Stimulated activated CD4-positive, alpha-beta T cell treated with anti-CD3 and anti-CD28 coated beads, Interleukin-12 subunit alpha, Interleukin-12 subunit beta, amount 100 ng/mL, for 4 hours (primary cell): ENCODE results near the gene KIAA0040.
A peak's percentile ranks its signal among the peaks of the same experiment; 100 is the strongest.

ENCODE experiments used
- DNase-seq: peaks from one replicate; pipeline ENCODE4 v3.0.0-alpha.2; 2020

The KIAA0040 gene

GRCh38 chr1:175200678-175201521, 8.3 kb upstream of the KIAA0040 start:
- DNase-seq, result no peak

GRCh38 chr1:175198332-175198731, 5.8 kb upstream of the KIAA0040 start:
- DNase-seq, result no peak

DNA sequence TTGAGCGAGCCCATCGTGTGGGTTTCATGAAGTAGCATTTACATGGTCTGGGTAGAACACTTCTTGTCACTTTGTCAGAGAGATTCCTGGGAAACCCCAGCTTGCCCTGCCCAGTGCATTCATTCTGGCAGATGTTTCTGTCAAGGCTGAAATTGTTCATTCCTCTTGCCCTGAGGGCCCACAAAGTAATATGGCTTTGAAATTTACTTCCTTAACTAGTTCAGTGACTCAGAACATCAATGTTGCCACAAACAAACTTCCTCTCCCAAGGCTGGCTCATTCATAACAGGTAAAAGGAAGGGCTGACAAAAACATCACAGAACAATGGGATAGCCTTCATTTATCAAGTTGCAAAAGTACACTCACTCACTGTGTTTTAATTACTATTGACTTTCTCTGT, 5.0 kb upstream of the KIAA0040 start:
- no peak for DNase-seq

DNA sequence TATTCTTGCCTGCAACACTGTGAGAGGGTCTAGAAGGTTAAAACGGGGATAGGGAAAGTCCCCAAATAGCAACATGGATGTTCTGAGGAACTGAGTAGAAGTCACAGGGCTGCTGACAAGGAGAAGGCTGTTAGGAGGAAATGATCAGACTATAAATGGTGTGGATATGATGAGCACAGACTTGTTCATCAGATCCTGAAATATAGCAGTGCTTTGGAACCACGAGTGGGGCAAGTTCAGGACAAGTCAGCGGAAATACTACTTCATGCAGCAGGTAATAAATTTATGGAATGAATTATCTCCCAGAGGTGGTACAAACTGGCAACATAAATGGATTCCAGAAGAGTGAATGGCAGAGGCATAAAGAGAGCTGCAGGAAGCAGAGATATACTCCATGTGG, 3.2 kb upstream of the KIAA0040 start:
- no peak for DNase-seq

- DNase-seq, result no peak
Observed at GRCh38 chr1:175195281-175195680, 2.7 kb upstream of the KIAA0040 start.

DNA sequence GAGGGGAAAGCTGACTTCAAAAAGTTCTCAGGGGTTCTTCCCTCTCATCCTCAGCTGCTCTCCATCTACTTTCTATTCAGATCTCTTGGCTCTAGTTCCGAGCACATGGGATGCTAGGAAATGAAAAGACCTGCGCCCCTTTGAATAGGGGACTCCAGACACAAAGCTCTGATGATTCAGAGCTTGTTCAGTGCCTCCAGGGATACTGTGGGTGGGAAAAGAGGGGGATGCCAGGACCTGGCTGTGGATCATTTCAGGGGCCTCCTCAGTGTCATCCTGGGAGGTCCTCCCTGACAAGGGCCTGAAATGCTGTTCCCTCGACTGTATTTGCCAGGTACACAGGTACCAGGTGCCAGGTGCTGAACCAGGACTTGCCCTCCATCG, 943 bp upstream of the KIAA0040 start:
- no peak for DNase-seq

GRCh38 chr1:175192111-175192629, 406 bp downstream of the KIAA0040 start:
- DNase-seq, result peak; percentile 21

DNA sequence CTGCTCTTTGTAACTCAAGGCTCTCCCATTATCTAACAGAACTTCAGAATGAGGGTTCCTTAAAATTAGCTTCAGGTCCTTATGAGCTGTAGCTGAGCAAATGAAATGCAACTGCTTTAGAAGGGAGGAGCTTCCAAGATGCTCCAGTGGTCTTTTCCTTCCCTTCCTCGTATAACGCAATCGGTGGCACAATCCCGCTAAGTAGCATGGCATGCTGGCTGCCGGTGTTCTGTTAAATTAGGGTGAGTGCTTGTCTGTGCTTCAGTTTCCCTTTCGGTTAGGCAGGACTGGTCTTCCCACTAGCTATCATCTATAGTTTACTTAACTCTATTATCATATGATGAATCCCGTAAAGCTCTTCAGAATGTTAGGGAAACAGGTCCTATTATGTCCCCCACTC, 917 bp downstream of the KIAA0040 start:
- DNase-seq, result peak; percentile 12

GRCh38 chr1:175188936-175189335, 3.6 kb downstream of the KIAA0040 start:
- DNase-seq, result peak; percentile 40

GRCh38 chr1:175186433-175187160, 6.0 kb downstream of the KIAA0040 start:
- no peak for DNase-seq

GRCh38 chr1:175185903-175186302, 6.7 kb downstream of the KIAA0040 start:
- DNase-seq, result no peak

DNA sequence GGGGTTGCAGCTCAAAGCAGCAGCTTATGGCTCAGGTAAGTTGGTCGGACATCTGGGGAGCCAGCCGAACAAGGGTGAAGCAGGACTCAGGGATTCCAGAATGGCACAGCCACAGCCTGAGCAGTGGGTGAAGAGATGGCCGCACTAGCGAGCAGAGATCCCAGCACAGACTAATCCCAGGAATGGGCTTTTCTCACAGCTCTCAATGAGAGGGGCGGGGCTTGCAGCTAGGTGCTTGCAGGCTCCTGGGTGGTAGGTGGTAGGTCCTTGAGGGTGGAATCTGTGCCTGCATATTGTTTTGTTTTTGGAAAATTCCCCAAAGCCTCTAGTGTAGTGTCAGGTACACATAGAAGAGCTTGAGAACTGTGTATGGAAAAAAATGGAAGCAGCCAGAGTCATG, 9.0 kb downstream of the KIAA0040 start:
- DNase-seq, result no peak

- no peak for DNase-seq
Observed at GRCh38 chr1:175182201-175182746, 10.3 kb downstream of the KIAA0040 start.

GRCh38 chr1:175179837-175180590, 12.6 kb downstream of the KIAA0040 start:
- no peak for DNase-seq

DNA sequence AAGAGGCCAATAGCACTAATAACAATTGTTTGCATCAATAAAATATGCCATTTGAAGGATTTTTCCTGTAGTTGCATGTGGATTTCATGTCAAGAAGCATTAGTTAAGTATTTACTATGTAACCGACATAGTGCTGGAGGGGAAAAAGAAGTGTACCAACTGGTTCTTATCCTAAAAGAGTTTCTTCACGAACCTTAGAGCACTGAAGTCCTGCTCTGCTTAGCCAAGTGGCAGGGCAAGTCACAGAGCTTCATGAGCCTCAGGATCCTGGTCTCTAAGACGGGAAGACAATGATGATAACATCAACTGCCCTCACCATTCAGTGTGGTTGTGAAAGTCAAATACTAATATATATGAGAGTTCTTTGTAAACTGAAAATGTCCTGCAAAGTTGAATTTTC, 14.1 kb downstream of the KIAA0040 start:
- no peak for DNase-seq

- no peak for DNase-seq
Observed at GRCh38 chr1:175178056-175178455, 14.5 kb downstream of the KIAA0040 start.

GRCh38 chr1:175176246-175176645, 16.3 kb downstream of the KIAA0040 start:
- DNase-seq, result no peak

GRCh38 chr1:175174309-175175102, 18.1 kb downstream of the KIAA0040 start:
- no peak for DNase-seq

DNA sequence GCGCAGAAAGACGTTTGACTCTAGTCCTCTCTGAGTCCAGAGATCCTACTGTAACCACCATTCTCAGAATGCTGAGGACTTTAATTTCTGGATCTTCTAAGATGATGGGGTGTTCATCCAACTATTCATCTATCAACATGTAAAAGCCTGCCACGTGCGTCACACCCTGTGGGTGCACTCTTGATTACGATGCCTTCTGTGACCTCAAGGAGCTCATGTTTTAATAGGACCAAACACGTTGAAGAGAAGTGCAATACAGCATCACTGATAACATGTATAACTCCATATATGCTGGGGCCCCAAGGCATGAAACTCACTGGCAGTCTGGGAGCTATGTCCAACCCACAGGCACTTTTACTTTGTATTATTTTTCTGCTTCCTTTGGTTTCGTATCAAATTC, 19.0 kb downstream of the KIAA0040 start:
- DNase-seq, result no peak

- no peak for DNase-seq
Observed at GRCh38 chr1:175172503-175172902, 20.1 kb downstream of the KIAA0040 start.

DNA sequence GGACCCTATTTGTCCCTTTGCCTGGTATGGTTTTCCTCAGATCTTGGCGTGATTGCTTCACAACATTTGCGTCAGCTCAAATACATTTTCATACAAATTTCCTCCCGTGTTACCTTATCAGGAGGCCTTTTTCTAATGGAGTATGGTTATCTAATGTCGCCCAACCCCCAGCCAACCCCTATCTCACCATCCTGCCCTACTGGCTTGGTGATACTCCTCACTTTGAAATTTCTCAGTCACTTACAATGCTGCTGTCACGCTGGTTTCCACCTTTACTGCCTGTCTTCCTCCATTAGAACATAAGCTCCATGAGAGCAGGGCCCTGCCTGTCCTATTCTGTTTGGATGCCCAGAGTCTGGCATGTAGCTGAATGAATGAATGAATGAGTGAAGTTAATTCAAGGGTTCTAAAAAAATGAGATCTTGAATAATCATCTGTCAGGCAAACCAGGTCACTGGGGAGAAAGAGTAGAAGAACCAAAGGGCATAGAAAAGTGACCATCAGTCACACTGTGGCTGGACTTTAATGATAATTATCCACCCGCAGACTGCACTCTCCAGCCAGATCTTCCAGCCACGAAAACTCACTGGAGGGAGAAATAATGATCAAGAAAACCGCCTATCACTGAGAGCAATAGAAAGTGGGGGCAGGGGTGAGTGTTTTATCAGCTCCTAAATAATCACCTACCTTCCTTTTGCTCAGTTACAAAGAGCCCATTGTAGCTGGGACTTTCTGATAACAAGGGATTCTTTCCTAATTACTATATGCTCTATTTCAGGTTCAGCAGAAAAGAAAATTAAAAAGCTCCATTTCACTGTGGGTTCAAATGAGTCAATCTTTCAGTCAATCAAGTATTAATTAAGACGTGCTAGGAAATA, 21.3 kb downstream of the KIAA0040 start:
- no peak for DNase-seq
